HG03520 (cell line): ENCODE data around the gene ASAP3.

Experiments
- ATAC-seq: cut with Tn5 transposase; IDR thresholded peaks from one replicate; pipeline ENCODE4 v1.9.1; 2021; ENCODE audit warnings: mild to moderate bottlenecking, moderate library complexity; ENCODE audit not compliant: unreplicated experiment

The ASAP3 gene

GRCh38 chr1:23424293-23425192 is 59.4 kb downstream of the ASAP3 start, which contains the start of gene TCEA3:
TSS of gene TCEA3 (minus strand) at chr1:23424748. CDS start at chr1:23424633, 115 bp downstream.
- ATAC-seq: no peak

GRCh38 chr1:23423415-23424292 is 60.3 kb downstream of the ASAP3 start:
- no peak for ATAC-seq

- no peak for ATAC-seq
Measured at GRCh38 chr1:23422941-23423340, 61.0 kb downstream of the ASAP3 start.

GRCh38 chr1:23422241-23422877 is 61.6 kb downstream of the ASAP3 start:
- ATAC-seq: no peak

- no peak for ATAC-seq
Measured at GRCh38 chr1:23421753-23422240, 62.2 kb downstream of the ASAP3 start.

- ATAC-seq: no peak
Measured at GRCh38 chr1:23421343-23421742, 62.6 kb downstream of the ASAP3 start.

GRCh38 chr1:23420778-23421177 is 63.2 kb downstream of the ASAP3 start:
- ATAC-seq: no peak

GRCh38 chr1:23419180-23419579 is 64.8 kb downstream of the ASAP3 start:
- no peak for ATAC-seq

- no peak for ATAC-seq
Measured at GRCh38 chr1:23417570-23417969, 66.4 kb downstream of the ASAP3 start.

- ATAC-seq: no peak
Measured at GRCh38 chr1:23416964-23417363, 67.0 kb downstream of the ASAP3 start.

- no peak for ATAC-seq
Measured at GRCh38 chr1:23408797-23409290, 75.1 kb downstream of the ASAP3 start.

GRCh38 chr1:23407016-23407630 is 76.9 kb downstream of the ASAP3 start:
- ATAC-seq: no peak

GRCh38 chr1:23405946-23406345 is 78.0 kb downstream of the ASAP3 start:
- ATAC-seq: no peak

- ATAC-seq: no peak
Measured at GRCh38 chr1:23403735-23404486, 80.1 kb downstream of the ASAP3 start.

- ATAC-seq: no peak
Measured at GRCh38 chr1:23403355-23403734, 80.6 kb downstream of the ASAP3 start.

- no peak for ATAC-seq
Measured at GRCh38 chr1:23403038-23403336, 81.0 kb downstream of the ASAP3 start.

GRCh38 chr1:23402286-23403037 is 81.5 kb downstream of the ASAP3 start:
- ATAC-seq: no peak

GRCh38 chr1:23401313-23401712 is 82.7 kb downstream of the ASAP3 start:
- no peak for ATAC-seq
